C1 segment of cervical spinal cord (tissue), 14 donors: ENCODE data around the gene BRAT1.
"Not testable (repeated sequence)": the region's sequence is repeated elsewhere in the genome, so short reads cannot be mapped to it uniquely, and the experiment has no call there.

ENCODE experiments used
- DNase-seq, 14 donors: peaks; one replicate each; lab custom pipeline; 2025; lab: John Stamatoyannopoulos, UW

BRAT1 gene

DNA sequence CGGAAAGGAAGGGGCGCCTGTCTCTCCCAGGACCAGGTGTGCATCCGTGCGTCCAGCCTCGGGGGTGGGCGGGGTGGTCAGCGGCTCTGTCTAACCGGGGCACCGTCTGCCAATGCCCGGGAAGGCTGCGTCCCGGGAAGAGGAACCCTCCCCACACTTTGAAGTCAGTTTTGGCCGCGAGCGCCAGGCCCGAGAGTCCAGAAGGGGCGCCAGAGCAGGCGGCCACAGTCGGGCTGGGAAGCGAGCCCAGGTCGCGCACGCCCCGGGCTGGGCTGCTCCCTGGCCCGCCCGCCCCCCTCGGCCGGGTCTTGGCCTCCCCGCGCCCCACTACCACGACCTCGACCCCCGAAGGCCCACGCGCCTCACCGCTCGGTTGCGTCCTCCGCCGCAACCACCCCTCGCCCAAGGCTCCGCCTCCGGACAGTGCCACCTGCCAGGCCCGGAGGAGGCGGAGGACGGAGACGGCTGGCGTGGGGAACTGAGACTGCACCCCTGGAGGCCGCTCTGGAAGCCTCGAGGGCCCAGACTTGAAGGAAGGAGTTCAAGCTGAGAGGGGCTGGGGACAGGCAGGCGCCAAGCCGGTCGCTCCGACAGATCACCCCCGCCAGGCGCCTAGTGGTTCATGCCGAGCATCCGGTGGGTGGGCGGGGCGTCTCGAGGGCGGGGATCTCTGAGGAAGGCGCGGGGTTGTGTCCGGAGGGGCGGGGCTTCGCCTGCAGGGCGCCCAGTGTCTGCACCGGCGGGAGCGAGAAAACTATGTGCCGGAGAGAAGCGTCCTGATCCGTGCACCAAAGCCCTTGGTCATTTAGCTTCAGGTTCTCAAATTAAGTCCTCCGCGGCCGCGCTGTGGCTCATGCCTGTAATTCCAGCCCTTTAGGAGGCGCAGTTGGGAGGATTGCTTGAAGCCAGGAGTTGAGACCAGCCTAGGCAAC is at the start of gene BRAT1:
Gene BRAT1 (minus strand): TSS at position 404 of the 932 bp plus-strand sequence. CDS start 1,093 bp downstream, outside the sequence.
- peak; percentile 50 to 98 (median 92) for DNase-seq

DNA sequence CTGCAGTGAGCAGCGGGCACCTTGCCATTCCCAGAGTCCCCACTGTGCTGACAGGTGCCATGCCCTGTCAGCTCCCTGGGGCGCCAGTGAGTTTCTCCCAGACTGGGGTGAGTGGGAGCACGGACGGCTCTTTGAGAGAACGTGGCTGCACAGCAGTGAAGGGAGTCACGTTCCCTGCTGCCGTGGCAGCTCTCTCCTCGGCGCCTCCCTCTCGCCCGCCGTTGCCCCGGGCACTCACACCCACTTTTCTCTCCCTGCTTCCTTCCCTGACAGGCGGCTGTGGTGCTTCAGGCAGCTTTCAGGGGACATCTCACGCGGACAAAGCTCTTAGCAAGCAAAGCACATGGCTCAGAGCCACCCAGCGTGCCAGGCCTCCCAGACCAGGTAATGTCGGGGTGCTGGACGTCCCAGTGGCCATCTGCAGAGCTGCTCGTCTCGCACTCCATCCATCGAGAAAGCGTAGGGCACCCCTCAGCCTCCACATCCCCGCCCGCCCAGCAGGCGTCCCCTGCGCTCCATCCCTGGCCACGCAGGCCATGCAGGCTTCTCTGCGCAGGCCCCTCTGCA is 49.4 kb upstream of the BRAT1 start:
- peak in 1 of 14 donors; percentile 20 for DNase-seq

DNA sequence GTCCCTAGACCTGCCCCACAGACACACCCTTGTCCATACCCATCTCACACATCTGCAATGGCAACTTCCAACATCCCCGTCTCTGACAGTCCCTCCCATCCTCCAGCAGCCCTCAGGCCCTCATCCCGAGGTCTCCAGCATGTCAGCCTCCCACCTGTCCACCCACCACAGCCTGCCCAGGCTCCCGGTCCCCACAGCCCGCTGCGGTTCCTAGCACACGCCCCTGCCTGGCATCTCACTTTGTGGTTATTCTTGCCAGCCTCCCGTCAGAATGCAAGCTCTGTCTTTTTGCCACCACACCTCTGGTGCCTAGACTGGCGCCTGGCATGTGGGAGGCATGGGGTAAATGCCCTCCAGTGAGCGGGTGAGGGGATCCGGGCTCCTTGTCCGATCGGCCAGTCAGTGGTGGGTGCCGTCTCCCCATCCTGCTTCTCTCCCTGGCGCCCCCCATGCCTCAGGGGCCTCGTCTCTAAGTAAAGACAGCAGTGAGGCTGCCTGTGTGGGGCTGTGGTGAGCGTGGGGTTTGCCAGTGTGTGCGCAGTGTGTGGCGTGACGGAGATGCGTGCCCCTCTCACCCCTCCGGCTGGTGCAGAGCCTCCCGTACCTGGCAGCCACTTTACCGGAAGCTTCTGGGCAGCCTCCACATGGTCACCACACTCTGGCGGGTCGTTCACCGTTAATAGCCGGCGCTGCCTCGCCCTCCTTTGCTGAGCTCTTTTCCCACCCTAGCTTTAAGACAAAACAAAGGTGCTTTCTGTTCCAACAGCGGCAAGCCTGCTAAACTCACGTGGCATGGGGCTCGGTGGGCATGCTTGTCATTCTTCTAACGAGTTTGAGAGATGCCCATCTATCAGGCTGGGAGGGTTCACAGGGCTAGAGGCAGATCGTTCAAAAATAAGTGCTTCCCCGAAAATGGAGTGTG is 48.0 kb upstream of the BRAT1 start:
- no peak for DNase-seq

DNA sequence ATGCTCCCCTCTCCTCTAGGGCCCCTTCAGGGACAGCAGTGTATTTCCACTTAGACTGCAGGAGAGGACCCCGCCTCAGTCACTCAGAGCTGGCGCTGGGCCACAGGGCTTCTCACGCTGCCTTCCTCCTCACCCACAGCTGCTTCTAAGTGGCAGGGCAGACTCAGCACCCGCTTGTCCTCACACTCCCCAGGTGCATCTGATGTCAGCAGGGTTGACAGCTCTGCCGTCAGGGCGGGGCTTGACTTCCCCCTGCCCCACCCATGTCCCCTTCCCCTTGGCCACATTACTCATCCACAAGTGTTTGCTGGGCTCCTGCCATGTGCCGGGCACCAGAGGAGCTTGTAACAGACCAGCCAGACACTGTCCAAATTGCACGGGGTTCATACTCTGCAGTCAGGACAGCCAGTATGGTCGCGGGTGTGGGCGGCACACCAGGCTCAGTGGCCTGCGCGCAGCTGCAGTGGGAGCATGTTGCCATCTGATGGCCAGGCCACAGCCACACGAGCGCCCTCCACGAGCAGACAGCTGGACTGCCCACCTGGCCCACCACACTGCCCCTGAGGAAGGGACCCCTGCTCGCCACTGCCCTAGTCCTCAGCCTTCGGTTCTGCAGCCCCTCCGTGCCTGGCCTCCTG is 47.2 kb upstream of the BRAT1 start:
- no peak for DNase-seq

DNA sequence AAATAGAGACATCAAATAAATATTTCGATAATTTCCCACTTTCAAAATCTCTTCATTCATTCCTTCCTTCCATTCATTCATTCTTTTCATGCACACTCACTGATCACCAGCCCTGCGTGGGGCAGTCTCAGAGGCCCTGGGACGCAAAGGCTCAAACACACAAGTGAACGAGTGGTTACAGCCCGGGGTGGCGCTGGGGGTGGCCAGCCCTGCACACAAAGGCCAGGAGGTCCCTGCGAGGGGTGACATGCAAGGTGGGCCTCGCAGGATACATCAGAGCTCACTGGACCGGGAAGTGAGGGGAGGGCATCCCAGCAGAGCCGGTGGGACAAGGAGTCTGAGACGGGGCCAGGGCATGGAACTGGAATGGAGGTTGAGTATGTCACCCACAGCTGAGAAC is 46.6 kb upstream of the BRAT1 start:
- DNase-seq, result no peak

DNA sequence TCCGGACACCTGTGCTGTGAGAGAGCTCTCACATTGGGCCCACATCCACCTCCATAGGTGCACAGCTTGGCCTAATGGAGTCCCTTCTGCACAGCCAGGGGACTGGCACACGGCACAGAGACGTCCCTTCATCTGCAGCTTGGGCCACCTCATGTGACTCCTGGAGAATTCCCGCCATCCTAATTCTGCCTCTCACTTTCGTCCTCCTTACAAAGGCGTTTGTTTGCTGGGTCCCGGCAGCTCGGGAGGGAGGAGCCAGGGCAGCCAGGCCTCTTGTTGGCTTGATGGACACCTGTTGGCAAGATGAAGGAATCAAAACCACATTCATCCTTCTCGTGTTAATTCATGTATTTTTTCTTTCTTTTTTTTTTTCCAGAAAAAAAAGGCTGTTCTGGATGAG is 45.7 kb upstream of the BRAT1 start:
- no peak for DNase-seq

DNA sequence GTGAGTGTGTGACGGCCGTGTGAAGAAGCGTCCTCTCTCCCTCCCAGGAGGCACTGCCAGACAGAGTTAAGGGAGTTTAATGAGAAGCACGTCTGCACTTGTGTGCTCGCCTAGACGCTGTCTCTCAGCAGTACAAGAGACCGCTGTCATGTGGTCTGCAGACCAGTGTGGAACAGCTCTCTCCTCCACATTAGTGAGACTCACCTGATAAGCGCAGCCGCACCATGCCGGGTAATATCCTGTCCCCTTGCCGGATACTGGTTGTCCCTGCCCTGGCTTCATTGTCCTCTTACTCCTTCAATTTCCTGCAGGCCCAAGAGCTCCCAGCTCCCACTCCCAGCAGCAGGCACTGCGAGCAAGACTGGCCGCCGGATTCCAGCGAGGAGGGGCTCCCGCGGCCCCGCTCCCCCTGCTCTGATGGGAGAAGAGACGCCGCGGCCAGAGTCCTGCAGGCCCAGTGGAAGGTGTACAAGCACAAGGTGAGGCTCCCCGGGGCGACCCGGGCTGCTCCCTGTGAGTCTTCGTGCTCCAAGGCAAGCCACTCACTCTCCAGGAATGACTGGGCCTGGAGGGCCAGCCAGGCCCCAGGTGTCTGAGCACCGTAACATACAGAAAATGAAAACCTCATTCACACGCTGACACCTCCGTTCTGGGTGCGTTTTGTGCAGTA is 43.0 kb upstream of the BRAT1 start:
- DNase-seq, result no peak

DNA sequence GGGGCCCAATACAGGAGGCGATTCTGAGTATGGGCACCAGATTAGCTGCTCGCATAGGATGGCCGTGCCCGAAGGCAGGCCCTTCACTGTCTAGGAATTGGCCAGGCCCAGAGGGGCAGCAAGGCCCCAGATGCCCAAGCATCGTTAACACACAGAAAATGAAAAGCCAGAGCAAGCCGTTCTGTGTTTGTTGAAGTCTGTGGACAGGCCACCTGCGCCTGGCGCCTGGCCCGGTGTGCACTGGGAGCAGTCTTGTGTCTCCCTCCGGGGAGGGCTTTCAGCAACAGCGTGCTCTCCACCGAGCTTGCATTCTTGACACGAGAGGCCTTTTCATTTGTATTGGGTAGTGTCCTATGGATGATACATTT is 41.9 kb upstream of the BRAT1 start:
- DNase-seq, result no peak

DNA sequence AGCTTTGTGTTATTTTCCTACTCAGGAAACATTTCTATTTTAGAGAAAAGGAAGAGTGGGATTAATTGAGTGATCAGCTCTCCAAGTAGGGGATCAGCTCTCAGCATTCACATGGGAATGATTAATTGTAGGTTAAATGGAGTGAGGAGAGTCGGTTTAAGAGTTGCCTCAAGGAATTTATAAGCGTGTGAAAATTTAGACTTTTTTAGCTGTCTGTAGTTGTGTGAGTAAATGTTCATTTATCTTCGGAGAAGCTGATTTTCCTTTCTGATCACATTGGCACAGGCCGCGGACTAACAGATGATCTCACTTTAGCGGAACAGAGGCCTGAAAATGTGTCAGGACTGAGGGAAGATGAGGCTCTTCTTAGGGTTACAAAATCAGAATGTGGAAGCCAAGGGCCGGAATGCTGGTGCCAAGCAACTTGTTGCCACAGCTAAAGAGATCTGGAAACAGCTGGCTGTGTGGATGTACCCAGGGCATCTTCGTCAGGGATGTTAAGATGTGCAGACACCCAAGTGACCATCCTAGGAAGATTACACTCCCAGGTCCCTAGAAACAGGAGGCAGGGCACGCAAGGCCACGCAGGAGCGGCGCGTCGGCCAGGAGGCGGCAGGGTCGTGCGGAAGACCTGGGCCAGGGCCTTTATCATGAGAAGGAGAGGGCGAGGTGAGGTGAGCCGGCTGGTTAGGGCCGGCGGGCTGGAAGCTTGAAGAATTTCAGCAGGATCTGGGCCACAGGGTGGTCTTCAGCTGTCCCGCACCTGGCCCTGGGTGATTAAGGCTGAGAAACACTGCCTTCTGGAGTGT is 41.3 kb upstream of the BRAT1 start:
- DNase-seq, result no peak

DNA sequence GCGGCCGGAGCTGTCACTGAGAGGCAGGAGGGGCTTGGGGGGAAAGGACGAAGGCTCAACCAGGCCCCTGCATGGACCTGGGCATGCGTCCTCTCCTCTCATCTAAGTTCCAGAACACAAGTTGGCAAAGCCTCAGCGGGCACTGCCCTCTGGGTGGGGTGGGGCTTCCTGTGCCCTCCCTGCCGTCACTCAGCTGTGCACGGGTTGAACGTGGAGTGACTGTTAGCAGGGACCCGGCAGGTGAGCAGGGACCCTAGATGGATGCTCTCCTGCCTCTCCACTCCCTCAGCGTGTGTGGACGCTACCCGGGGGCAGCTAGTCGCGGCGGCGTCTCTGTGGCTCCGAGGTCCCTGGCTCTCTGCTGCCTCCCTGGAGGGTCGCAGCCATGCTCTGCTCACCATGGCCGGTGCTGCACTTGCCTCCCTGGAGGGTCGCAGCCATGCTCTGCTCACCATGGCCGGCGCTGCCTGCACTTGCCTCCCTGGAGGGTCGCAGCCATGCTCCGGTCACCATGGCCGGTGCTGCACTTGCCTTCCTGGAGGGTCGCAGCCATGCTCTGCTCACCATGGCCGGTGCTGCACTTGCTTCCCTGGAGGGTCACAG is 40.0 kb upstream of the BRAT1 start:
- DNase-seq, result no peak

DNA sequence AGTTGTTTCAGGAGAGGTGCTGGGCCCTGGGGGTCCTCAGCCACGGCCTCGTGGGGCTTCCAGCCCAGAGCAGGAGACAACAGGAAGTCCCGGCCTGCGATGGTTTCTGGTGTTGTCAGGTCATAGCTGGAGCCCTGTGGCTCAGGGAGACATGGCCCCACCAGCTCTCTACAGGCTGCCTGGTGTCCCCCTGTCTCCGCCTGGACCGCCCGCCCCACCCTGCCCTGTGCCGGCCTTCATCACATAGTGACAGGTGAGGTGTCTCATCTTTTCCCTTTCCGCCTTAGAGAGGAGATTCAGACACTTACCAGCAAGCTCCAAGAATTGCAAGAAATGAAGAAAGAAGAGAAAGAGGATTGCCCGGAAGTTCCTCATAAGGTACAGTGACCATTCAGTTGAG is 39.3 kb upstream of the BRAT1 start:
- no peak for DNase-seq

DNA sequence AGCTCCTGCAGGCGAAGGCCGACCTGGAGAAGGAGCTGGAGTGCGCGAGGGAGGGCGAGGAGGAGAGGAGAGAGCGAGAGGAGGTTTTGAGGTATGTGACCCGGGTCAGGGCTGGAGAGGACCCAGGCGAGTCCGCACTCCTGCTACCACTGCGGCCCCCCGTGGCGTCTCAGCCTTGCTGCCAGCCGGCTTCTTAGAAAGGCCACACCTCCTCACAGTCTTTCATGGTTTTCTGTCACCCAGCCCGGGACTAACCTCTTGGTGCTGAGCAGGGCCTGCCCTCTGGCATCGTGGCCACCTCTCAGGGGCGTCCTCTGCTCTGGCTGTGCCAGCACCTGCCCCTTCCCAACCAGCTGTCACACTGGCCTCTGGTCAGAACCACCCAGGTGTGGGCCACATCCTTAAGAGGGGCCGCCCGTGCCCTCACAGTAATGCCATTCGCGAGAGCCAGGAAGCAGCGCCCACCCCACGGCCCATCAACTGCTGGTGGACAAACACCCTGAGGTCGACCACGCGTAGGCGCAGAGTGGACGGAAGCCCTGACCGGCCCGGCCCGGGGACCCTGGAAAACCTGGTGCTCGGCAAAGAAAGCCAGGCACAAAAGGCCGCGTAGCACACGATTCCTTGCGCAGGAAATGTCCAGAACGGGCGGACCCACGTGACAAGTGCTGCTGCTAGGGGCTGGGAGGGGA is 37.9 kb upstream of the BRAT1 start:
- DNase-seq, result no peak

DNA sequence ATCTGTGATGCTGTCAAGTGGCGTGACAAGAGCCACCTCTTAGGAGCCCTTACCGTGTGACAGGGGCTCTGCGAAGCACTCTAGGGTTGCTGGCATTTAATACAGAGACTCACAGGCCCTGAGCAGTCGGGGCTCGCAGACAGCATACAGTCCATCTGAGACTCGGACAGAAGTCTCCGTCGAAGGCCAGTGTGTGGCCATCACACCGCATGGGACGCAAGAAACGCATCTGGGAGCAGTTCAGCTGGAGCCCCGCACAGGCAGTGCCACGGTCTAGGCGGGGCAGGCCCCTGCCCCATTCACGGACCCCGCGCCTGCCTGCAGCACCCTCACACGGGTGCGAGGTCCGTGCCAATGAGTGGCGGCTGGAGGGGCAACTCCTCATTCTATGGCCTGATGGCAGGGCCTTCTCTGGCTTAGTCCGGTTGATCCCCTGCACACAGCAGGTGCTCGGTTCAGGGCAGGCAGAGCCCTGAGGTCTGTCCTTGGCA is 37.1 kb upstream of the BRAT1 start:
- no peak for DNase-seq

DNA sequence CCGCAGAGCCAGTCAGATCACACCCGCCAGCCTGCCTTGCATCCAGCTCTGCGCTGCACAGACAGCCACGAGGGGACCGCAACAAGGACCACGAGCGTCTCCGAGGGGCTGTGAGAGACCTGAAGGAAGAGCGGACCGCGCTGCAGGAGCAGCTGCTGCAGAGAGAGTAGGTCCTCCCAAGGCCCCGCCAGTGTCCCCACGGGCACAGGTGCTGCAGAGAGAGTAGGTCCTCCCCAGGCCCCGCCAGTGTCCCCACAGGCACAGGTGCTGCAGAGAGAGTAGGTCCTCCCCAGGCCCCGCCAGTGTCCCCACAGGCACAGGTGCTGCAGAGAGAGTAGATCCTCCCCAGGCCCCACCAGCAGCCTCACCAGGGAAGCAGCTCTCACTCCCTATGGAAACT is 34.6 kb upstream of the BRAT1 start:
- not testable (repeated sequence) for DNase-seq

DNA sequence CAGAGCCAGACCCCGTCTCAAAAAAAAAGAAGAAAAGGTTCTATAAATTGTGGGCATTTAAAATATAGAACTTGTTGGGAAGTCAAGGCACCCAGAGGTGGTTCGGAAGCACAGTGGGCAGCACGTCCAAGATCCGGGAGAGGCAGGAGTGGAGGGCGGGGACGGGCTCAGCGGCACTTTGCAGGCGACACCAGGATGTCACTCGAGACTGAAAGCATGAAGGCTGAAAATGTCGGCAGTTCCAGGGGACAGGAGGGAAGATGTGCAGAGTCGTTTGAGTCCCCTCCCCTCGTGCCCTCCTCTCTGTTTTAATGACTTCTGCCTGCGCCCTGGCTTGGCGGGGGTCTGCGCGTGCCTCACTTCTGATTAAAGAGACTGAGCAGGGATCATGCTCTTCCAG is 34.0 kb upstream of the BRAT1 start:
- no peak for DNase-seq

DNA sequence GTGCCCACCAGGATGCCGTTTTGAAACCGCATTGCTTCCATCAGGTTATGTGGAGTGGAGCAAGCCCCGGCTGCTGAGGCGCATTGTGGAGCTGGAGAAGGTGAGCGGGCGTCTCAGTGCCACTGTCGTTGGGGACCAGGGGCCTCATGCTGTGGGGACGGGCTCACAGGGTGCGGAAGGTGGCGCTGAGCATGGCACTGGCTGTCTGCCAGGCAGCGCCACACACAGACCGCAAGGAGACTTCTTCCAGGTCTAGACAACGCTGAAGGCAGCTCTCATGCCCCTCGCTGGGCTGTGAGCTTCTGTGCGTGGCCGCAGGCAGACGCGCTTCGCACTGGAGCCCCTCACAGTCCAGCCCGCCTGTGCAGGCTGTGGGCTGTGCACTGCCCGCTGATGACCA is 32.5 kb upstream of the BRAT1 start:
- DNase-seq, result no peak

DNA sequence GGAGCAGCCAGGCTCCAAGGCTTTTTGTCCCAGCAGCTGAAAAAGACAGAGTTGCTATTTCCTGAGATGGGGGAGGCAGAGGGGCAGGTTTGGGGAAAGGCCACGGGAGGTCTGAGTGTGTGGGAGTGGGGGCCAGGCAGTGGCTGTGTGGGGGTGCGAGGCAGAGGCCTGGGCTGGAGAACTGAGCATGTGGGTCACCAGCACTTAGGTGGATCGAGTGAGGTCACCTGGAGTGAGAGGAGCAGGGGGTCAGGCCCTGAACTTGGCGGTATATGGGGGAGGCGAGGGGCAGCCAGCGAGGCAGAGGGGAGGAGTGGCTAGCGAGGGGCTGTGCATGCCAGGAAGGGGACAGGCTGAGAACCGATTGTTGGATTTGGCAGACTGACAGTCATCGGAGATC is 31.8 kb upstream of the BRAT1 start:
- DNase-seq, result no peak

DNA sequence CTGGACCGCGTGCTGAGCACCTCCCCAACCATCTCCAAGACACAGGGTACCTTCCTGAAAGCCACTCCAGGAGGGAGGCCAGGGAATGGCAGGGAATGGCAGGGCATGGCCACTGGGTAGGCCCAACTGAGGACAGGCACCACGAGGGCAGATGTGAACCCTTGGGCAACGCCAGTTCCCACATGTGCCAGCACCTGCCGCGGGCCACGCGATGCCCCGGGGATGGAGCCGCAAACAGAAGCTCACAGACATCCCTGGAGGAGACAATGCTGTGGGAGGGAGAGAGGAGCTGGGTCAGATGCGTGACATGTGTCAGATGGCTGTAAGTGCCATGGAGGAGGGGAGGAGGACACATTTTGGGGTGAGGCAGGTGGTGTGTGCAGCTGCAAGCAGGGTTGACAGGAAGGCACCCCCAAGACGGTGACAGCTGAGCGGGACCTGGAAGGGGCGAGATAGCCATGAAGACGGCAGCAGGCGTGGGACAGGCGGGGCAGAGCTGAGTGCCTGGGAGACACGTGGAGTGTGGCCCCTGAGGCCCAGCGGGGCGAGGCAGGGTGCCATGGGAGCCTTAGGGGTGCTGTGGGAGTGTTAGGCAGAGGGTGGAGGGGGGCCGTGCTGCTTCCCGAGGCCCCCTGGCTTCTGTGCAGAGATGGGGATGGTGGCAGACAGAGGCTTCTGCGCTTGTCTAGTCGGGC is 31.1 kb upstream of the BRAT1 start:
- no peak for DNase-seq
